NCI-H82 treated with DMSO at 0.1 percent for 48 hours (cell line): ENCODE results near the gene BCL7C.
A peak's percentile ranks its signal among the peaks of the same experiment; 100 is the strongest.

Experiments used
- DNase-seq: peaks from one replicate; lab custom pipeline; 2025; ENCODE audit not compliant: unreplicated experiment; lab: John Stamatoyannopoulos, UW

BCL7C gene

GRCh38 chr16:30922960-30923535 lies 29.2 kb upstream of the BCL7C start:
- peak; percentile 96 for DNase-seq

- peak; percentile 96 for DNase-seq
These were observed 28.6 kb upstream of the BCL7C start for GRCh38 chr16:30922420-30922959.

- peak; percentile 75 for DNase-seq
These were observed 28.0 kb upstream of the BCL7C start for GRCh38 chr16:30921748-30922419.

GRCh38 chr16:30921459-30921747 lies 27.5 kb upstream of the BCL7C start:
- no peak for DNase-seq

GRCh38 chr16:30920891-30921290 lies 27.0 kb upstream of the BCL7C start:
- no peak for DNase-seq

- no peak for DNase-seq
These were observed 24.7 kb upstream of the BCL7C start for GRCh38 chr16:30918614-30919013.

- no peak for DNase-seq
These were observed 21.0 kb upstream of the BCL7C start for GRCh38 chr16:30914830-30915229.

- no peak for DNase-seq
These were observed 19.0 kb upstream of the BCL7C start for GRCh38 chr16:30912794-30913412.

- DNase-seq = no peak
These were observed 16.7 kb upstream of the BCL7C start for GRCh38 chr16:30910427-30911029.

- DNase-seq = no peak
These were observed 13.2 kb upstream of the BCL7C start for GRCh38 chr16:30907064-30907463.

GRCh38 chr16:30904114-30904780 lies 10.4 kb upstream of the BCL7C start:
- no peak for DNase-seq

GRCh38 chr16:30903596-30903995 lies 9.7 kb upstream of the BCL7C start:
- DNase-seq = no peak

GRCh38 chr16:30903002-30903401 lies 9.1 kb upstream of the BCL7C start:
- no peak for DNase-seq

GRCh38 chr16:30902029-30902972 lies 8.4 kb upstream of the BCL7C start:
- DNase-seq = no peak

- DNase-seq = no peak
These were observed 7.5 kb upstream of the BCL7C start for GRCh38 chr16:30901201-30902028.

- no peak for DNase-seq
These were observed 6.7 kb upstream of the BCL7C start for GRCh38 chr16:30900588-30900987.

- DNase-seq = no peak
These were observed 5.9 kb upstream of the BCL7C start for GRCh38 chr16:30899794-30900193.

- peak; percentile 67 for DNase-seq
These were observed 3.2 kb upstream of the BCL7C start for GRCh38 chr16:30896889-30897733.
